ENCODE results near the gene ADRA2B. TPM values are rescaled to one million over a fixed set of nuclear protein-coding genes. Genes with fewer than 3 reads are reported as not detected.

Gene ADRA2B
- total and polyA plus RNA-seq, 12 donors, result 0.95 to 12.9 (median 3.3) TPM

- peaks cover 0 to 2% (median 0%) of the 10 kb centered on the region in 3 donors for H3K9me3 ChIP-seq (replicated peaks in 1 of 3)
- H3K36me3 ChIP-seq (replicated peaks in 1 of 2), result no peaks in the 10 kb centered on the region
- no peaks in the 10 kb centered on the region for H3K27me3 ChIP-seq
- TF ChIP-seq, protein P1, sequence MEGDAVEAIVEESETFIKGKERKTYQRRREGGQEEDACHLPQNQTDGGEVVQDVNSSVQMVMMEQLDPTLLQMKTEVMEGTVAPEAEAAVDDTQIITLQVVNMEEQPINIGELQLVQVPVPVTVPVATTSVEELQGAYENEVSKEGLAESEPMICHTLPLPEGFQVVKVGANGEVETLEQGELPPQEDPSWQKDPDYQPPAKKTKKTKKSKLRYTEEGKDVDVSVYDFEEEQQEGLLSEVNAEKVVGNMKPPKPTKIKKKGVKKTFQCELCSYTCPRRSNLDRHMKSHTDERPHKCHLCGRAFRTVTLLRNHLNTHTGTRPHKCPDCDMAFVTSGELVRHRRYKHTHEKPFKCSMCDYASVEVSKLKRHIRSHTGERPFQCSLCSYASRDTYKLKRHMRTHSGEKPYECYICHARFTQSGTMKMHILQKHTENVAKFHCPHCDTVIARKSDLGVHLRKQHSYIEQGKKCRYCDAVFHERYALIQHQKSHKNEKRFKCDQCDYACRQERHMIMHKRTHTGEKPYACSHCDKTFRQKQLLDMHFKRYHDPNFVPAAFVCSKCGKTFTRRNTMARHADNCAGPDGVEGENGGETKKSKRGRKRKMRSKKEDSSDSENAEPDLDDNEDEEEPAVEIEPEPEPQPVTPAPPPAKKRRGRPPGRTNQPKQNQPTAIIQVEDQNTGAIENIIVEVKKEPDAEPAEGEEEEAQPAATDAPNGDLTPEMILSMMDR (IDR thresholded peaks at IDR 0.05), result no peak
- no peak for TF ChIP-seq POLR2A (IDR thresholded peaks at IDR 0.05)
- WGBS, 4 donors, result 92 to 98% (median 96%) methylated on average over 15 of the region's 15 CpGs
- H3K27ac ChIP-seq, result no peak overlapping the region
- H3K4me3 ChIP-seq, result no peak overlapping the region
- H3K4me1 ChIP-seq (replicated peaks in 1 of 2), result peaks cover 0 to 13% of the 10 kb centered on the region in 2 donors
- intact Hi-C loops (cut with DNase I), result no loop called here
- peak in 3 of 7 donors; percentile 3 to 41 (median 7) for DNase-seq
Measured at GRCh38 chr2:96102596-96103186, 13.7 kb downstream of the ADRA2B start.

- TF ChIP-seq, protein P1 (IDR thresholded peaks at IDR 0.05), result no peak
- TF ChIP-seq POLR2A (IDR thresholded peaks at IDR 0.05), result no peak
- intact Hi-C loops (cut with DNase I), result no loop called here
- H3K4me1 ChIP-seq (replicated peaks in 1 of 2), result peaks cover 0 to 13% of the 10 kb centered on the region in 2 donors
- no peaks in the 10 kb centered on the region for H3K27me3 ChIP-seq
- 81 to 96% (median 84%) methylated on average over 3 of the region's 3 CpGs for WGBS, 4 donors
- no peaks in the 10 kb centered on the region for H3K36me3 ChIP-seq (replicated peaks in 1 of 2)
- no peak overlapping the region for H3K4me3 ChIP-seq
- peak overlapping the region in 1 of 5 donors; percentile 58 for H3K27ac ChIP-seq
- DNase-seq, result peak in 4 of 7 donors; percentile 2 to 29 (median 9)
- peaks cover 0 to 2% (median 0%) of the 10 kb centered on the region in 3 donors for H3K9me3 ChIP-seq (replicated peaks in 1 of 3)
Measured at GRCh38 chr2:96100893-96101304, 15.5 kb downstream of the ADRA2B start.

DNA sequence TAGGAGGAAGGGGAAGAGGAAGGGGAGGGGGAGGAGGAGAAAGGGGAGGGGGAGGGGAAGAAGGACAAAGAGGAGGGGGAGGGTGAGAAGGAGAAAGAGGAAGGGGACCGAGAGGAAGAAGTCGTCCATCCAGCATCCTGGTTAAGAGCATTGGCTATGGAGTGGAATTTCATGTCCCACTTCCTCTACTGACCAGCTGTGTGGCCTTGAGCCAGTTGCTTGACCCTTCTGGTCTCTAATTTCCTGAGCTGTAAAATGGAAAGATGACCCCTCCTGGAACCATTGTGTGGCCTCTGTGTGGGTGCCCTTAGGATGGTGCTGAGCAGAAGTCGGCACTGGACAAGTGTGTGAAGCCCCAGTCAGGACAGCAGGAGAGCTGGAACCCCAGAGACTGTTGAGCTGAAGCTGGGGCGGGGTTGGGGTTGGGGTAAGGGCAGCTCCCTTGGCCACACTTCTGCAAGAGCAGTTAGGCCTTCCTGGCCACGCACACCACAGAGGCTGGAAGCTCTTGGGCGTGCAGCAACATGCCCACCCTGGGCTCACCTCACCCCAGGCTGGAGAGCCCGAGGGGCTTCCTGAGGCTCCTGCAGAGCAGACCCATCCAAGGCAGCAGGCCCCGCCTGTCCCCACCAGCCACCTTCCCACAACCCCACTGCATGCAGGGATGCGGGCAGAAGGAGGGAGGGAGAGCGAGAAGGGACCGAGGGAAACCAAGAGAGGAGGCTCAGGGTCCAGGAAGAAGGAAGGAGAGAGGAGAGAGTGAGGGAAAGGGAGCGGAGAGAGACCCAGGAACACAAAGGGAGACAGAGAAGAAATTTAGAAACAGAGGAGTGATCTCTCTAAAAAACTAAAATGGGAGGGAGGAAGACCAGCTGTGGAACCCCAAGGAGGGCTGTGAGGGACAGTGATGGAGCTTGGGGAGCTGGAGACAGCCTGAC, 16.2 kb downstream of the ADRA2B start:
- WGBS, 4 donors, result 74 to 77% (median 75%) methylated on average over 9 to 12 of the region's 12 CpGs
- peaks cover 0 to 13% of the 10 kb centered on the region in 2 donors for H3K4me1 ChIP-seq (replicated peaks in 1 of 2)
- H3K4me3 ChIP-seq, result no peak overlapping the region
- TF ChIP-seq, protein P1 (IDR thresholded peaks at IDR 0.05), result no peak
- no peak for TF ChIP-seq POLR2A (IDR thresholded peaks at IDR 0.05)
- intact Hi-C loops (cut with DNase I), result no loop called here
- no peaks in the 10 kb centered on the region for H3K27me3 ChIP-seq
- no peaks in the 10 kb centered on the region for H3K36me3 ChIP-seq (replicated peaks in 1 of 2)
- peaks cover 0 to 1% (median 0%) of the 10 kb centered on the region in 3 donors for H3K9me3 ChIP-seq (replicated peaks in 1 of 3)
- H3K27ac ChIP-seq, result peak overlapping the region in 1 of 5 donors; percentile 87
- DNase-seq, result peak; percentile 9 to 71 (median 17)

DNA sequence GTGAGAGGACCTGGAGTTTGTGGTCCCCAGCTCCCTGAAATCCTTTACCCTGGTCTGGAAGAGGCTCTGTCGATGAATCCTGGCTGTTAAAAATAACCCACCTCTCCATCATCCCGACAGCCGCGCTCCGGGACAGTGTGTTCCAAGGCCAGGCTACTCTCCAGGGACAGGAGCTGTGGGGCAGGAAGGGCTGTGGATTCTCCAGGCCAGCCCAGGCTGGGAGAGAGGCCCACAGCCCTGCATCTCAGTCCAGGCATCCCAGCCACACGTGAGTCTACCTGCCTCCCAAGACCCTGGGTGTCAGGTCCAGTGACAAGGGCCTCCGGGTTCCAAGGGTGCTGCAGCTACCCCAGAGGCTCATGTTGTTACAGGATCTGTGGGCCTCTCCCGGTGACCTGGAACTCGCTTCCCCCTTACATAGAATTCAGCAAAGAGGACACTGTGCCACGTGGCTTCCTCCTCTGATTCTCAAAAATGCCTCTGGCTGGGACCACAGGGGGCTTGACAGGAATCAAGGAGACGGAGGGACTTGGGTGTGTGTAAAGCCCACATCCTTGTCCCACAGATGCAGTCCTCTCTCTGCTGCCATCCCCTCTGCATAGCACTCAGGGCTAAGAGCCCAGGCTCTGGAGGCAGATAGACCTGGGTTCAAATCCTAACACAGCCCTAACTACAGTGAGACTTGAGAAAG, 17.3 kb downstream of the ADRA2B start:
- no peak overlapping the region for H3K4me3 ChIP-seq
- H3K36me3 ChIP-seq (replicated peaks in 1 of 2), result no peaks in the 10 kb centered on the region
- peak; percentile 37 to 80 (median 48) for DNase-seq
- H3K27me3 ChIP-seq, result no peaks in the 10 kb centered on the region
- WGBS, 4 donors, result 35 to 50% (median 44%) methylated on average over 2 to 11 of the region's 11 CpGs
- H3K9me3 ChIP-seq (replicated peaks in 1 of 3), result no peaks in the 10 kb centered on the region
- TF ChIP-seq, protein P1 (IDR thresholded peaks at IDR 0.05), result no peak
- TF ChIP-seq POLR2A (IDR thresholded peaks at IDR 0.05), result no peak
- H3K27ac ChIP-seq, result peak overlapping the region in 3 of 5 donors; percentile 57 to 87 (median 69)
- intact Hi-C loops (cut with DNase I), result no loop called here
- H3K4me1 ChIP-seq (replicated peaks in 1 of 2), result peaks cover 0 to 13% of the 10 kb centered on the region in 2 donors
